NCI-H2196 (cell line): ENCODE measurements around the gene DESI1.
A peak's percentile ranks its signal among the peaks of the same experiment; 100 is the strongest.
"Not testable (repeated sequence)": the region's sequence is repeated elsewhere in the genome, so short reads cannot be mapped to it uniquely, and the experiment has no call there.

Experiments
- DNase-seq: peaks from one replicate; lab custom pipeline; 2025; ENCODE audit not compliant: unreplicated experiment; lab: John Stamatoyannopoulos, UW

Gene DESI1

DNA sequence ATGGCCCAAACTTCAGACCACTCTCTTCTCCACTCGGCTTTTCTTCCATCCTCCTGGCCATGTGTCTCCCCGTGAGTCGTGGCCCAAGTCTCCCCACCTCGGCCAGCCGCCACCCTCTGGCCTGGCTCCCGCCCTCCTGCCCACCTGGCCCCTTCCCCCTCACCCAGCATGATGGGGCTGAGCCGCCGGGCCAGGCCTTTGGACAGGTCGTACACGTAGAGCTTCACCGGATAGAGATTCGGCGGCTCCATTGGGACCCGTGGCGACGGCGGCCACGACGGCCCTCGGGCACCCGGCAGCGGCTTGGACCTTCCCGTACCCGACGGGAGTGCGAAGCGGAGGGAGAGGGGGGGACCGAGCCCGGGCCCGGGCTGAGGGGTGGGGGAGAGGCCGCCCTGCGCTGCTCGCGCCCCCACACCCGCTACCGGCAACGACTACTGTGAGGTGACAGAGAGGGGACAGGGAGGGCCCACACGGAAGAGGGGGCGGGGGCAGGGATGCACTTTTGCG, at the start of gene DESI1:
TSS of gene DESI1 (minus strand) at position 455 of the 510 bp plus-strand sequence. CDS start at position 251, 204 bp downstream.
- no peak for DNase-seq

DNA sequence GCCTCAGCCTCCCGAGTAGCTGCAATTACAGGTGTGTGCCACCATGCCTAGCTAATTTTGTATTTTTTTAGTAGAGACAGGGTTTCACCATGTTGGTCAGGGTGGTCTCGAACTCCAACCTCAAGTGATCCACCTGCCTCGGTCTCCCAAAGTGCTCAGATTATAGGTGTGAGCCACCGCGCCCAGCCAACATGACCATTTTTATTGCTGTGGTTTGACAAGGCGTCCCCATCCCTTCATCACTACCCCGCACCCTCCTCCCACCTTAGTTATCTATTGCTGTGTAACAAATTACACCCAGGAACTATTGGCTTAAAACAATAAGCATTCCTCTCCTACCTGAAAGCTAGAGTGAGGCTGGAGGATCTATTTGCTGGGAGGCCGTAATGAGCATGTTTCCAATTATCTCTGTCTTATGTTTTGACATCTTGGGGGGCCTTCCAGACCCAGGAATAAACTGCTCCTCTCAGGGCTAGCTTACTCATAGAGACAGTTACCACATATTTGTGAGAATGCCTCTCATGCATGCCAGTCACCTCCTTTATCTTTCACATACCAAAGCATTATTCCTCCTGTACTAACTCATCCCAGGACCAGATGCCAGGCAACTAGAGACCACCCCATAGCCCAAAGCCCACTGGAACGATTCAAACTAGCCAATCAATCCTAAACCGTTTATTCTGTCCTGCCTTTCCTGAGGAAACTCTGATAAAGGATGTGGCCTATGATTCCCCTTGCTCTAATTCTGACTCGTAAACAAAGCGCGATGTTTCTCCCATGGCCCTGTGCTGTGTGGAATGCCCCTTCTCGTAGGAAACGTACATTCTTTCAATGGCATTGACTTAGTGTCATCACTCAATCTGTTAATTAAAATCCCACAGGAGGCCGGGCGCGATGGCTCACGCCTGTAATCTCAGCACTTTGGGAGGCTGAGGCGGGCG, 48.4 kb upstream of the DESI1 start:
- DNase-seq = no peak

- DNase-seq = no peak
Measured at GRCh38 chr22:41664951-41665350, 44.1 kb upstream of the DESI1 start.

DNA sequence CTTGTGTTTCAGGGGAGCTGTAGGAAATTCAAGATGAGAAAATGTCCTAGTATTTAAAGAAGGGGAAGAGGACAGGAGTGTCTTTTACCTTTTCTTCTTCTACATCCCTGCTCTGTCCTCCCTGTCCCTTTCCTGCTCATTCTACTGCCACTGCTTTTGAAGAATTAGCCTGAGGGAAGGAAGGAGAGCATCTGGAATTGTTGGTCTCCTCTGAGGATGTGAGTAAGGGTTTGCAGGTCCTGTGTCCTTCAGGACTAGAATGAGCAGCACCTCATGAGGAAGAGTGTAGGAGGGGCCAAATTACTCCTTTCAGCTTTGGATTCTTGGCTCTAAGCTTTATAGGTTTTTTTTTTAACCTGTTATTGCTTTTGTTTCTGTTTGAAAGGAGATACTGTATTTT, 43.6 kb upstream of the DESI1 start:
- no peak for DNase-seq

- not testable (repeated sequence) for DNase-seq
Measured at GRCh38 chr22:41663594-41663993, 42.8 kb upstream of the DESI1 start.

DNA sequence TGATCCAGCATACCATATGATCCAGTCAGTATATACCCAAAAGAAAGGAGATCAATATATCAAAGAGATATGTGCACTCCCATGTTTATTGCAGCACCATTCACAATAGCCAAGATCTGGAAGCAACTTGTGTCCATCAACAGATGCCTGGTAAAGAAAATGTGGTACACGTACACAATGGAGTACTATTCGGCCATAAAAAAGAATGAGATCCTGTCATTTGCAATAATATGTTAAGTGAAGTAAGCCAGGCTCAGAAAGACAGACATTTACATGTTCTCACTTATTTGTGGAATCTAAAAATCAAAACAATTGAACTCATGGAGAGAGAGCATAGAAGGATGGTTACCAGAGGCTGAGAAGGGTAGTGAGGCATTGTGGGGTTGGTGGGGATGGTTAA, 40.9 kb upstream of the DESI1 start:
- no peak for DNase-seq

GRCh38 chr22:41661088-41661487, 40.2 kb upstream of the DESI1 start:
- DNase-seq = no peak

GRCh38 chr22:41660416-41660815, 39.6 kb upstream of the DESI1 start:
- peak; percentile 14 for DNase-seq

- DNase-seq = no peak
Measured at GRCh38 chr22:41659941-41660340, 39.1 kb upstream of the DESI1 start.

DNA sequence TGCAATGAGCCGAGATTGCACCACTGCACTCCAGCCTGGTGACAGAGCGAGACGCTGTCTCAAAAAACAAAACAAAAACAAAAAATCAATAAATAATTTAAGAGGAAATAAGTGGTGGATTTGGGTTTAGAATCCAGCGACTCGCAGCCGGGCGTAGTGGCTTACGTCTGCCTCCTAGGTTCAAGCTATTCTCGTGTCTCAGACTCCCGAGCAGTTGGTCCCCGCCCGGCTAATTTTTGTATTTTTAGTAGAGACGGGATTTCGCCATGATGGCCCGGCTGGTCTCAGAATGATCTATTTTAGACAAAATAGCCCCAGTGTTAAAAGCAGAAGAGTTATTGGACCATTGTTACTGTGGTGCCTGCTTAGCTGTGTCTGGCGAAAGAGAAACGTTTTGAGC, 38.0 kb upstream of the DESI1 start:
- no peak for DNase-seq

DNA sequence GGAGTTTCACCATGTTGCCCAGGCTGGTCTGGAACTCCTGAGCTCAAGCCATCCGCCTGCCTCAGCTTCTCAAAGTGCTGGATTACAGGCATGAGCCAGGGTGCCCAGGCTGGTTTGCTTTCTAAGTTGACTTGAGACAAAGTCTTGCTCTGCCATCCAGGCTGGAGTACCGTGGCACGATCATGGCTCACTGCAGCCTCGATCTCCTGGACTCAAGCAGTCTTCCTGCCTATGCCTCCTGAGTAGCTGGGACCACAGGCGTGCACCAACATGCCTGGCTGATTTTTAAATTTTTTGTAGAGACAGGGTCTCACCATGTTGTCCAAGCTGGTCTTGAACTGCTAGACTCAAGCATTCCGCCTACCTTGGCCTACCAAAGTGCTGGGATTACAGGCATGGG, 36.9 kb upstream of the DESI1 start:
- DNase-seq = no peak

- no peak for DNase-seq
Measured at GRCh38 chr22:41656556-41656955, 35.7 kb upstream of the DESI1 start.

DNA sequence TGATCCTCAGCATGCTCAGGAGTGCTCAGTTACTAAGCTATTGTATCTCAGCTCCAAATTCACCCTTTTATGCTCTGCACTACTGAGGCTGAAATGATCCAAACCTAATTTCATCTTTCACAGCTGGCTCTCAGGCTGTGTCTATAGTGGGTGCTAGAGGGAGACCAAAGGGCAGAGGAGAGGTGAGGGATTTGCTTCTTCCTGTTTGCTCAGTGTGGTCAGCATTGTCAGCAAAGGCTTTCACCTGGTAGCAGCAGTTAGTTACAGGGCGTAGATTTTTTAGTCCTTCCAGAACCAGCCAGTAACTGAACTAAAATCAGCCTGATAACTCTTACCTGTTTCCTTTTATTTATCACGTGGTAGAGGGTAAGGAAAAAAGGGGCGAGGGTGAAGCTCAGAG, 33.5 kb upstream of the DESI1 start:
- DNase-seq = no peak

DNA sequence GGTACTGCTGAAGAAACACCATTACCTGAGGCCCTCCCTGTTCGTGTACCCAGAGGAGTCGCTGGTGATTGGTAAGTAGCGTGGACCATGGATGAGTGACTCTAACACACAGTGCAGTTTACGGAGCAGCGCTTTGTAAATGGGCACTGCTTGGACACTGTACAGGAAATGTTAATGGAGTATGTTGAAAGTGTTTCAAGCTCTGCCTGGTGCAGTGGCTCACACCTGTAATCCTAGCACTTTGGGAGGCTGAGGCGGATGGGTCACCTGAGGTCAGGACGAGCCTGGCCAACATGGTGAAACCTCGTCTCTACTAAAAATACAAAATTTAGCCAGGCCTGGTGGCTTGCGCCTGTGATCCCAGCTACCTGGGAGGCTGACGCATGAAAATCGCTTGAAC, 30.0 kb upstream of the DESI1 start:
- no peak for DNase-seq

DNA sequence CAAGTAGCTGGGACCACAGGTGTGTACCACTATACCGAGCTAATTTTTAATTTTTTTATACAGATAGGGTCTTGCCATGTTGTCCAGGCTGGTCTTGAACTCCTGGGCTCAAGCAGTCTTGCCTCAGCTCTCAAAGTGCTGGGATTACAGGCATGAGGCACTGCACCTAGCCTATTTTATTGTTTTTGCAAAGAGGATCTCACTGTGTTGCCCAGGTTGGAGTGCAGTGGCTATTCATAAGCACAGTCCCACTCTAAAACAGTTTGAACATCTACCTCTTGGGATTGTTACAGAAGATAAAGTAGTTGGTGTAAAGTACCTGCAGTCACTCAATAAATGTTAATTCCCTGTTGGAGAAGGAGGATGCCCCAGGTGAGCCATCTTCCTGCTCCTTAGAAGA, 29.4 kb upstream of the DESI1 start:
- DNase-seq = no peak

DNA sequence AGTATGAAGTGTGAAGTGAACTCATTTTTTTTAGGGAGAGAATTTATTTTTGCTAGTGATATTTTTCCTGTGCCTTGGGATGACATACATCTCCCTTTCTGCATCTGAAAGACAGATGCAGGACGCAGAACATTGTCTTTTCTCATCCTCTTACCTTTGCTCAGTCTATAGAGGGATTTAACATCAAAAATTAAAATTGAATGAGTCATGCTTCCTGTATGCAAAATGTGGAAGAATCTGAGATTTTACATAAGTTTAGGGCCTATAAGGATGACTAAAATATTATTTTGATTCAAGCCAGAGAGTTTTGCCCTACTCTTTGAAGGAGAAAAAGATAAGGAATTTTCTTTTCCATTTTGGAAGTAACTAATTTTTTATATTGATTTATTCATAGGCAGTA, 27.6 kb upstream of the DESI1 start:
- no peak for DNase-seq

DNA sequence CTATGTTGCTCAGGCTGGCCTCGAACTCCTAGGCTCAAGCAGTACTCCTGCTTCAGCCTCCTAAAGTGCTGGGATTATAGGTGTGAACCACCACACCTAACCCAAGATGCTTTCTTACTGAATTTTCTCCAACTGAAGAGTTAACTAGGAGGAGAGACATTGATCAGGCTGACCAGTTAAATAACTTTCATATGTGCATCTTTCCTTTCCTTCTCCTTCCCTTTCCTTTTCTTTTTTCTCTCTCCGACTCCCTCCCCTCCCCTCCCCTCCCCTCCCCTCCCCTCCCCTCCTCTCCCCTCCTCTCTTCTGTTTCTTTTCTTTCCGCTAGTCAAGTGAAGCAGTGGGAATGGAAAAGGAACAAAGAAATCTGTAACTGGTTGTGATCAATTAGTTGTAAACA, 26.9 kb upstream of the DESI1 start:
- DNase-seq = no peak

- no peak for DNase-seq
Measured at GRCh38 chr22:41642331-41643110, 21.7 kb upstream of the DESI1 start.

DNA sequence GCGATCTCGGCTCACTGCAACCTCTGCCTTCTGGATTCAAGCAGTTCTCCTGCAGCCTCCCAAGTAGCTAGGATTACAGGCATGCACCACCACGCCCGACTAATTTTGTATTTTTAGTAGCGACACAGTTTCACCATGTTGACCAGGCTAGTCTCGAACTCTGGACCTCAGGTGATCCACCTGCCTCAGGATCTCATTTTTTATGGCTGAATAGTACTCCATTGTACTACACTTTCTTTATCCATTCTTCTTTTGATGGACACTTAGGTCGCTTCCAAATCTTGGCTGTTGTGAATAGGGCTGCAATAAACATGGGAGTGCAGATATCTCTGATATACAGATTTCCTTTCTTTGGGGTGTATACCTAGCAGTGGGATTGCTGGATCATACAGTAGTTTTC, 21.0 kb upstream of the DESI1 start:
- DNase-seq = no peak

GRCh38 chr22:41638748-41639147, 17.9 kb upstream of the DESI1 start:
- no peak for DNase-seq

GRCh38 chr22:41638124-41638523, 17.3 kb upstream of the DESI1 start:
- peak; percentile 21 for DNase-seq

- not testable (repeated sequence) for DNase-seq
Measured at GRCh38 chr22:41637623-41638022, 16.8 kb upstream of the DESI1 start.
